Endodermal cell (in vitro differentiated cells): ENCODE measurements around the gene MEGF10. TPM values are rescaled to one million over a fixed set of nuclear protein-coding genes. Genes with fewer than 3 reads are reported as not detected.
A peak's percentile ranks its signal among the peaks of the same experiment; 100 is the strongest.

ENCODE experiments used
- DNase-seq: peaks from one replicate; pipeline ENCODE4 v3.0.0-alpha.2; 2017
- H3K27ac ChIP-seq: 2 replicates; pipeline ENCODE4 v1.5.1; 2013; ENCODE audit warnings: mild to moderate bottlenecking, low read depth, low read length, moderate library complexity
- H3K27me3 ChIP-seq: 2 replicates; pipeline ENCODE4 v1.6.1; 2013; ENCODE audit warnings: mild to moderate bottlenecking, low read length, moderate library complexity; ENCODE audit not compliant: insufficient read depth, control insufficient read depth, poor library complexity, severe bottlenecking
- H3K36me3 ChIP-seq: 2 replicates; pipeline ENCODE4 v1.7.0; 2013; ENCODE audit warnings: mild to moderate bottlenecking, low read length, moderate library complexity; ENCODE audit not compliant: control insufficient read depth, insufficient read depth
- H3K4me1 ChIP-seq: one replicate; pipeline ENCODE4 v1.7.0; 2013; ENCODE audit warnings: low read length; ENCODE audit not compliant: control insufficient read depth, insufficient read depth
- H3K4me3 ChIP-seq: 2 replicates; pipeline ENCODE4 v1.5.1; 2013; ENCODE audit warnings: mild to moderate bottlenecking, low read length, moderate library complexity
- H3K9ac ChIP-seq: 2 replicates; pipeline ENCODE4 v1.6.1; 2013; ENCODE audit warnings: mild to moderate bottlenecking, low read length, moderate library complexity; ENCODE audit not compliant: poor library complexity, severe bottlenecking; ENCODE audit errors: extremely low read depth
- H3K9me3 ChIP-seq: 2 replicates; pipeline ENCODE4 v1.6.1; 2013; ENCODE audit warnings: mild to moderate bottlenecking, low read length, moderate library complexity; ENCODE audit not compliant: control insufficient read depth
- H3K27ac Mint-ChIP-seq: 2 replicates; pipeline ENCODE4 v1.8.0; 2020; ENCODE audit warnings: mixed read lengths
- H3K27me3 Mint-ChIP-seq: 2 replicates; pipeline ENCODE4 v1.8.0; 2021; ENCODE audit warnings: mild to moderate bottlenecking, mixed read lengths; ENCODE audit not compliant: insufficient read depth
- H3K36me3 Mint-ChIP-seq: 2 replicates; pipeline ENCODE4 v1.8.0; 2020; ENCODE audit warnings: low read depth, mixed read lengths
- H3K4me1 Mint-ChIP-seq: 2 replicates; pipeline ENCODE4 v1.8.0; 2020; ENCODE audit warnings: mixed read lengths
- H3K4me3 Mint-ChIP-seq: 2 replicates; pipeline ENCODE4 v1.8.0; 2020; ENCODE audit warnings: mild to moderate bottlenecking, moderate library complexity, mixed read lengths
- H3K9me3 Mint-ChIP-seq: 2 replicates; pipeline ENCODE4 v1.8.0; 2020; ENCODE audit warnings: mild to moderate bottlenecking, mixed read lengths
- CTCF ChIP-seq: fragments of 200-600 bp; sonication (generic); conservative IDR thresholded peaks from 2 replicates; pipeline ENCODE4 v1.5.0; 2021; ENCODE audit warnings: antibody characterized with exemption, mild to moderate bottlenecking
- WGBS, 2 experiments: methylation state at CpG; one replicate each; pipeline versions ENCODE4 v1.1.5 to v1.1.7; 2013; ENCODE audit warnings: missing lambda C conversion rate in 2 of 2, mixed read lengths in 1 of 2; ENCODE audit not compliant: insufficient coverage in 1 of 2, insufficient read length in 1 of 2; 5-methylcytosine and 5-hydroxymethylcytosine counted together
- total RNA-seq, 2 donors: library from RNA; stranded (reverse); fragmentation: NEBNext Ultra II Directional in 1 of 2; extraction: Animal tissue kit (Norgen Biotek cat#: 25700) in 1 of 2; gene quantifications; 2 replicates in 1 of 2; 3 replicates in 1 of 2; pipeline ENCODE4 v1.2.1, GENCODE V29; 2021

Gene MEGF10
- total RNA-seq, 2 donors from 2014 or later: 12.7 to 17.7 TPM

- DNase-seq: no peak
- H3K4me3 ChIP-seq: no peak overlapping the region
- H3K9me3 Mint-ChIP-seq: peaks cover 12% of the 10 kb centered on the region
- WGBS, 2 experiments: 83% methylated on average over 3 of the region's 3 CpGs; no CpG with 5 or more reads in 1 of the 2 experiments
- H3K9me3 ChIP-seq: peaks cover 15% of the 10 kb centered on the region
- H3K27ac Mint-ChIP-seq: no peak overlapping the region
- peaks cover 6% of the 10 kb centered on the region for H3K27me3 Mint-ChIP-seq
- H3K36me3 ChIP-seq: no peaks in the 10 kb centered on the region
- H3K4me3 Mint-ChIP-seq: no peak overlapping the region
- peaks cover 15% of the 10 kb centered on the region for H3K27me3 ChIP-seq
- no peak overlapping the region for H3K27ac ChIP-seq
- no peaks in the 10 kb centered on the region for H3K4me1 ChIP-seq
- H3K4me1 Mint-ChIP-seq: no peaks in the 10 kb centered on the region
- H3K9ac ChIP-seq: no peak overlapping the region
- no peaks in the 10 kb centered on the region for H3K36me3 Mint-ChIP-seq
- peak; percentile 98 for TF ChIP-seq CTCF
These were observed 202.5 kb downstream of the MEGF10 start for GRCh38 chr5:127492854-127493738.

GRCh38 chr5:127498548-127498947 is 208.0 kb downstream of the MEGF10 start:
- no peak overlapping the region for H3K4me3 Mint-ChIP-seq
- Histone ChIP-seq H3K9ac (no peak overlapping the region), H3K4me1 (no peaks in the 10 kb centered on the region), H3K27me3 (peaks cover 15% of the 10 kb centered on the region), H3K36me3 (no peaks in the 10 kb centered on the region), H3K27ac (no peak overlapping the region), H3K4me3 (no peak overlapping the region), H3K9me3 (no peaks in the 10 kb centered on the region)
- no peak for TF ChIP-seq CTCF
- peaks cover 6% of the 10 kb centered on the region for H3K27me3 Mint-ChIP-seq
- WGBS, 2 experiments: 57 to 84% methylated on average over 1 of the region's 1 CpG
- no peaks in the 10 kb centered on the region for H3K4me1 Mint-ChIP-seq
- no peaks in the 10 kb centered on the region for H3K36me3 Mint-ChIP-seq
- no peak overlapping the region for H3K27ac Mint-ChIP-seq
- H3K9me3 Mint-ChIP-seq: no peaks in the 10 kb centered on the region
- no peak for DNase-seq

- Mint-ChIP-seq H3K9me3 (no peaks in the 10 kb centered on the region), H3K36me3 (no peaks in the 10 kb centered on the region), H3K27me3 (peaks cover 6% of the 10 kb centered on the region), H3K27ac (no peak overlapping the region), H3K4me3 (no peak overlapping the region), H3K4me1 (no peaks in the 10 kb centered on the region)
- Histone ChIP-seq H3K9me3 (no peaks in the 10 kb centered on the region), H3K4me1 (no peaks in the 10 kb centered on the region), H3K36me3 (no peaks in the 10 kb centered on the region), H3K27ac (no peak overlapping the region), H3K4me3 (no peak overlapping the region), H3K27me3 (no peaks in the 10 kb centered on the region), H3K9ac (no peak overlapping the region)
- TF ChIP-seq CTCF: no peak
- 87 to 92% methylated on average over 1 to 2 of the region's 2 CpGs for WGBS, 2 experiments
- DNase-seq: no peak
These were observed 215.3 kb downstream of the MEGF10 start for GRCh38 chr5:127505905-127506304.
